ENCODE measurements around the gene ATP13A5.

Gene ATP13A5, protein sequence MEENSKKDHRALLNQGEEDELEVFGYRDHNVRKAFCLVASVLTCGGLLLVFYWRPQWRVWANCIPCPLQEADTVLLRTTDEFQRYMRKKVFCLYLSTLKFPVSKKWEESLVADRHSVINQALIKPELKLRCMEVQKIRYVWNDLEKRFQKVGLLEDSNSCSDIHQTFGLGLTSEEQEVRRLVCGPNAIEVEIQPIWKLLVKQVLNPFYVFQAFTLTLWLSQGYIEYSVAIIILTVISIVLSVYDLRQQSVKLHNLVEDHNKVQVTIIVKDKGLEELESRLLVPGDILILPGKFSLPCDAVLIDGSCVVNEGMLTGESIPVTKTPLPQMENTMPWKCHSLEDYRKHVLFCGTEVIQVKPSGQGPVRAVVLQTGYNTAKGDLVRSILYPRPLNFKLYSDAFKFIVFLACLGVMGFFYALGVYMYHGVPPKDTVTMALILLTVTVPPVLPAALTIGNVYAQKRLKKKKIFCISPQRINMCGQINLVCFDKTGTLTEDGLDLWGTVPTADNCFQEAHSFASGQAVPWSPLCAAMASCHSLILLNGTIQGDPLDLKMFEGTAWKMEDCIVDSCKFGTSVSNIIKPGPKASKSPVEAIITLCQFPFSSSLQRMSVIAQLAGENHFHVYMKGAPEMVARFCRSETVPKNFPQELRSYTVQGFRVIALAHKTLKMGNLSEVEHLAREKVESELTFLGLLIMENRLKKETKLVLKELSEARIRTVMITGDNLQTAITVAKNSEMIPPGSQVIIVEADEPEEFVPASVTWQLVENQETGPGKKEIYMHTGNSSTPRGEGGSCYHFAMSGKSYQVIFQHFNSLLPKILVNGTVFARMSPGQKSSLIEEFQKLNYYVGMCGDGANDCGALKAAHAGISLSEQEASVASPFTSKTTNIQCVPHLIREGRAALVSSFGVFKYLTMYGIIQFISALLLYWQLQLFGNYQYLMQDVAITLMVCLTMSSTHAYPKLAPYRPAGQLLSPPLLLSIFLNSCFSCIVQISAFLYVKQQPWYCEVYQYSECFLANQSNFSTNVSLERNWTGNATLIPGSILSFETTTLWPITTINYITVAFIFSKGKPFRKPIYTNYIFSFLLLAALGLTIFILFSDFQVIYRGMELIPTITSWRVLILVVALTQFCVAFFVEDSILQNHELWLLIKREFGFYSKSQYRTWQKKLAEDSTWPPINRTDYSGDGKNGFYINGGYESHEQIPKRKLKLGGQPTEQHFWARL

DNA sequence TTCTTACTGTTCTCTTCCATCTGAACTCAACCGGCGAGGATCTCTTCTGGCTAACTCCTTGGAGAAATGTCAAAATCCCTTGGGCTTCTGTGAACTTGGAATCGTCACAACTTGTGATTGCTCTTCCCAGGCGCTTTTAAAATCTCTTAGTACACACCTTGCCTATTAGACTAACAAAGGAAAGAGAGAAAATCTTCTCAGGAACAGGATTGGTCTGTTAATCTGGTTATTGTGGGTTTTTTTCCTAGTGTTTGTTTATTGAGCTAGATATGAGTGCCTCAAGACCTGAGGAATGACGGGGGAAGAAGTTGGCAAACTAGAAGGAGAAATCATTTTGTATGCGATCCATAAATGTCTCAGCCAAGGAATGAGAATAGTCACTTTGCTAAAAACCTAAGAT is at the start of gene ATP13A5:
ATP13A5 (minus strand) TSS at position 48 of the 400 bp plus-strand sequence; CDS start at position 20, 28 bp downstream.
- TF ChIP-seq EZH2phosphoT487 (IDR thresholded peaks at IDR 0.05; ENCODE audit: low read depth) (no peak), CTCF (IDR thresholded peaks at IDR 0.05; ENCODE audit: low read depth, low read length) (no peak)
- Histone ChIP-seq H3K9me3 (ENCODE audit: insufficient read depth, low read length) (no peaks in the 10 kb centered on the region), H3K4me3 (ENCODE audit: low read length) (no peak within 1 kb of the TSS), H3K36me3 (replicated peaks; ENCODE audit: low read depth, low read length) (no peaks in the 10 kb centered on the region), H3K9ac (ENCODE audit: low read length) (no peak within 1 kb of the TSS), H4K20me1 (ENCODE audit: insufficient read depth, low read length) (no peaks in the 10 kb centered on the region), H3K79me2 (ENCODE audit: low read length) (no peaks in the 10 kb centered on the region), H3K27ac (ENCODE audit: low read length) (no peak within 1 kb of the TSS), H3K4me2 (ENCODE audit: low read length) (no peak within 1 kb of the TSS), H2AFZ (ENCODE audit: low read depth, low read length) (no peak within 1 kb of the TSS), H3K27me3 (ENCODE audit: low read depth, low read length) (peaks cover 12% of the 10 kb centered on the region; the same call in 1 of the 2 replicates), H3K4me1 (ENCODE audit: low read length) (peaks cover under 1% of the 10 kb centered on the region; the same call in 1 of the 2 replicates)

DNA sequence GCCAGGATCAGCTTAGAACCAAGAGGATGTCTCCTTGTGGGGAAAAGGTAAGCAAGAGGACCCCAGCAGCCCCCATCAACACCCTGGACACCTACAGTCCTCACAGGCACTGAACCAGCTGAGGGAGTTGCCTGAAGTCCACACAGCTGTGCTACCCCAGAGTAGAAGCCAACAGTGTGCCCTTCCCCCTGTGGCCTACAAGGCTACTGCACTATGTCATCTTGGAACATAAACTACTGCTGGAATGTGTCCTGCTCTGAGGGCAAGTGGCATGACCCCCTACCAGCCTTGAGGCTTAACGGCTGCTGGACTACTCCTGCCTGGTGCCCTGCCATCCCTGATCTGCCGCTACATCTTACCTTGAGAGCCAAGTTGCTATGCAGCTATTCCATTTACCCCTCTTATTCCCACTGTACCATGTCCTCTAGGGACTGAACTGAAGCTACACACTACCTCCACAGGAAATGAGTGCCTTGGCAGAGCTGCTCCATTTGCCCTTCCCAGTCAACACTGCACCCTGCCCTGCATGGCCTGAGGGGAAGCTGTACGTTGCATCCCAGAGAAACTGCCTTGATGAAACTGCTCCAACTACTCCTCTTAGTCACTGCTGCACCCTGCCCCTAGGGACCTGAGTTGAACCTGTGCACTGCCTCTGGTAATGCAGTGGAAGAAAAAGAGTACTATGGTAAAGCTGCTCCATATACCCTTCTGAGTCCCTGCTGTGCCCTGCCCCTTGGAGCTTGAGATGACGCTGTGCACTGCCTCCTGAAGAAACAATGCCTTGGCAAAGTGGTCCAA is 40.2 kb upstream of the ATP13A5 start:
- Histone ChIP-seq H3K27ac (ENCODE audit: low read length) (no peak overlapping the region), H3K9me3 (ENCODE audit: insufficient read depth, low read length) (no peaks in the 10 kb centered on the region), H3K9ac (ENCODE audit: low read length) (no peak overlapping the region), H3K27me3 (ENCODE audit: low read depth, low read length) (no peaks in the 10 kb centered on the region), H3K4me3 (ENCODE audit: low read length) (no peak overlapping the region), H3K4me1 (ENCODE audit: low read length) (no peaks in the 10 kb centered on the region), H3K4me2 (ENCODE audit: low read length) (no peak overlapping the region), H3K79me2 (ENCODE audit: low read length) (no peaks in the 10 kb centered on the region), H3K36me3 (replicated peaks; ENCODE audit: low read depth, low read length) (no peaks in the 10 kb centered on the region), H4K20me1 (ENCODE audit: insufficient read depth, low read length) (no peaks in the 10 kb centered on the region), H2AFZ (ENCODE audit: low read depth, low read length) (no peak overlapping the region)
- TF ChIP-seq CTCF (IDR thresholded peaks at IDR 0.05; ENCODE audit: low read depth, low read length) = no peak
- TF ChIP-seq EZH2phosphoT487 (IDR thresholded peaks at IDR 0.05; ENCODE audit: low read depth) = no peak

DNA sequence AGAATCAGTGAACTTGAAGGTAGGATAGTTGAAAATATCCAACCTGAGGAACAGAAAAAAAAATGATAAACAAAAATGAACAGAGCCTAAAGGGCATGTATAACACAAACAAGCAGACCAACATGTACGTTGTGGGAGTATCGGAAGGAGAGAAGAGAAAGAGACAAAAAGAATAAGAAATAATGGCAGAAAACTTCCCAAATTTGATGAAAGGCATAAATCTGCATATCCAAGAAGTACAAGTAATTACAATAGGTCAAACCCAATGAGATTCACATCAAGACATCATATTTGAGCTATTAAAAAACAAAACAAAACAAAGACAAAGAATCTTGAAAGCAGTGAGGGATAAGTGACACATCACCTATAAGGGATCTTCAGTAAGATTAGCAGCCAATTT is 38.1 kb upstream of the ATP13A5 start:
- no peak overlapping the region for H3K27ac ChIP-seq (ENCODE audit: low read length)
- no peak overlapping the region for H3K4me3 ChIP-seq (ENCODE audit: low read length)
- TF ChIP-seq CTCF (IDR thresholded peaks at IDR 0.05; ENCODE audit: low read depth, low read length) (no peak), EZH2phosphoT487 (IDR thresholded peaks at IDR 0.05; ENCODE audit: low read depth) (no peak)

More for the DNA sequence above, 38.1 kb upstream of the ATP13A5 start:
- H3K4me1 ChIP-seq (ENCODE audit: low read length) = no peaks in the 10 kb centered on the region
- H3K9ac ChIP-seq (ENCODE audit: low read length) = no peak overlapping the region
- no peak overlapping the region for H3K4me2 ChIP-seq (ENCODE audit: low read length)
- H3K79me2 ChIP-seq (ENCODE audit: low read length) = no peaks in the 10 kb centered on the region
- no peaks in the 10 kb centered on the region for H3K9me3 ChIP-seq (ENCODE audit: insufficient read depth, low read length)
- H2AFZ ChIP-seq (ENCODE audit: low read depth, low read length) = no peak overlapping the region
- H4K20me1 ChIP-seq (ENCODE audit: insufficient read depth, low read length) = no peaks in the 10 kb centered on the region
- no peaks in the 10 kb centered on the region for H3K36me3 ChIP-seq (replicated peaks; ENCODE audit: low read depth, low read length)
- no peaks in the 10 kb centered on the region for H3K27me3 ChIP-seq (ENCODE audit: low read depth, low read length)
